Eye (tissue), 1 donor: ENCODE data around the gene TRAPPC2L.

Experiments
- DNase-seq: peaks from one replicate; pipeline ENCODE4 v3.0.0-alpha.2; 2015

TRAPPC2L gene

GRCh38 chr16:88862968-88863367, 6.0 kb downstream of the TRAPPC2L start:
- no peak for DNase-seq

GRCh38 chr16:88863426-88863825, 6.5 kb downstream of the TRAPPC2L start:
- DNase-seq, result no peak

- no peak for DNase-seq
Observed at GRCh38 chr16:88864099-88864498, 7.2 kb downstream of the TRAPPC2L start.

GRCh38 chr16:88864521-88864920, 7.6 kb downstream of the TRAPPC2L start:
- no peak for DNase-seq

GRCh38 chr16:88865310-88865709, 8.4 kb downstream of the TRAPPC2L start:
- DNase-seq, result no peak

- no peak for DNase-seq
Observed at GRCh38 chr16:88865742-88866141, 8.8 kb downstream of the TRAPPC2L start.

GRCh38 chr16:88866151-88866920, 9.4 kb downstream of the TRAPPC2L start, which contains the start of gene PABPN1L:
TSS of gene PABPN1L (minus strand) at chr16:88866660. CDS start at chr16:88866606, 54 bp downstream.
- DNase-seq, result no peak

- DNase-seq, result no peak
Observed at GRCh38 chr16:88867581-88868246, 10.8 kb downstream of the TRAPPC2L start.

GRCh38 chr16:88868974-88869672, 12.2 kb downstream of the TRAPPC2L start:
- DNase-seq, result no peak

- DNase-seq, result no peak
Observed at GRCh38 chr16:88869673-88869980, 12.7 kb downstream of the TRAPPC2L start.

- peak; percentile 44 for DNase-seq
Observed at GRCh38 chr16:88870608-88871348, 13.9 kb downstream of the TRAPPC2L start.

- no peak for DNase-seq
Observed at GRCh38 chr16:88871349-88871702, 14.4 kb downstream of the TRAPPC2L start.

- DNase-seq, result no peak
Observed at GRCh38 chr16:88871730-88872416, 14.9 kb downstream of the TRAPPC2L start.

- no peak for DNase-seq
Observed at GRCh38 chr16:88872650-88873331, 15.9 kb downstream of the TRAPPC2L start.

- DNase-seq, result no peak
Observed at GRCh38 chr16:88874938-88875599, 18.1 kb downstream of the TRAPPC2L start.

- no peak for DNase-seq
Observed at GRCh38 chr16:88875703-88876234, 18.8 kb downstream of the TRAPPC2L start.

GRCh38 chr16:88876942-88877526, 20.1 kb downstream of the TRAPPC2L start:
- no peak for DNase-seq

- DNase-seq, result no peak
Observed at GRCh38 chr16:88877564-88878289, 20.8 kb downstream of the TRAPPC2L start.

GRCh38 chr16:88878356-88878755, 21.4 kb downstream of the TRAPPC2L start:
- no peak for DNase-seq
